H1 (cell line): ENCODE data around the gene UNK. TPM values are rescaled to one million over a fixed set of nuclear protein-coding genes. Genes with fewer than 3 reads are reported as not detected.

Source experiments
- BACH1 ChIP-seq: IDR thresholded peaks from 2 replicates; pipeline ENCODE4 v1.6.1; 2012; ENCODE audit warnings: low read length, improper control_type of control experiment
- BCL11A ChIP-seq, 2 experiments: IDR thresholded peaks; one replicate each; pipeline ENCODE4 v1.6.1; 2011; ENCODE audit warnings: low read depth in 2 of 2, low read length in 2 of 2, mild to moderate bottlenecking in 2 of 2
- CBX8 ChIP-seq: fragments of 300-800, 300-1000 bp; sonication (generic); IDR thresholded peaks from 2 replicates; pipeline ENCODE4 v1.7.1; 2016; ENCODE audit warnings: low read depth, low read length, borderline replicate concordance
- CHD2 ChIP-seq: IDR thresholded peaks from 2 replicates; pipeline ENCODE4 v1.6.1; 2012; ENCODE audit warnings: low read length, improper control_type of control experiment
- CTBP2 ChIP-seq: IDR thresholded peaks from 2 replicates; pipeline ENCODE4 v1.7.0; 2011; ENCODE audit warnings: borderline replicate concordance, mild to moderate bottlenecking, moderate library complexity, mixed read lengths, low read length; ENCODE audit not compliant: insufficient read depth, insufficient read length
- EP300 ChIP-seq, 2 experiments: IDR thresholded peaks; 1 replicate in 1 of 2; 2 replicates in 1 of 2; pipeline ENCODE4 v1.6.1; 2011 to 2012; ENCODE audit warnings: low read depth in 2 of 2, low read length in 2 of 2, mild to moderate bottlenecking in 2 of 2, borderline replicate concordance in 1 of 2, inconsistent platforms in 1 of 2, moderate library complexity in 1 of 2
- FOSL1 ChIP-seq: IDR thresholded peaks from 2 replicates; pipeline ENCODE4 v1.6.1; 2011; ENCODE audit warnings: mild to moderate bottlenecking, low read depth, low read length, moderate library complexity; ENCODE audit not compliant: insufficient read depth
- HDAC6 ChIP-seq: IDR thresholded peaks from one replicate; pipeline ENCODE4 v1.7.1; 2012; ENCODE audit warnings: low read depth, mild to moderate bottlenecking, inconsistent platforms, low read length, moderate library complexity
- JUND ChIP-seq: IDR thresholded peaks from 2 replicates; pipeline ENCODE4 v1.6.1; 2011; ENCODE audit warnings: mild to moderate bottlenecking, improper control_type of control experiment, low read length
- KDM4A ChIP-seq: IDR thresholded peaks from one replicate; pipeline ENCODE4 v1.7.1; 2012; ENCODE audit warnings: low read depth, mild to moderate bottlenecking, moderate library complexity, low read length, inconsistent platforms; ENCODE audit not compliant: severe bottlenecking
- MAFK ChIP-seq: IDR thresholded peaks from 2 replicates; pipeline ENCODE4 v1.6.1; 2012; ENCODE audit warnings: low read depth, mild to moderate bottlenecking, improper control_type of control experiment, low read length
- NRF1 ChIP-seq: IDR thresholded peaks from 2 replicates; pipeline ENCODE4 v1.6.1; 2011; ENCODE audit warnings: mild to moderate bottlenecking, low read depth, low read length, improper control_type of control experiment
- POLR2AphosphoS5 ChIP-seq: IDR thresholded peaks from 2 replicates; pipeline ENCODE4 v1.6.1; 2011; ENCODE audit warnings: low read depth, low read length
- RBBP5 ChIP-seq: IDR thresholded peaks from 2 replicates; pipeline ENCODE4 v1.7.1; 2012; ENCODE audit warnings: low read depth, mild to moderate bottlenecking, inconsistent platforms, low read length, moderate library complexity, borderline replicate concordance
- RFX5 ChIP-seq: IDR thresholded peaks from 2 replicates; pipeline ENCODE4 v1.6.1; 2011; ENCODE audit warnings: low read depth, low read length, improper control_type of control experiment, borderline replicate concordance
- SIRT6 ChIP-seq: IDR thresholded peaks from one replicate; pipeline ENCODE4 v1.7.1; 2012; ENCODE audit warnings: low read length, inconsistent platforms
- SRF ChIP-seq: IDR thresholded peaks from 2 replicates; pipeline ENCODE4 v1.6.1; 2011; ENCODE audit warnings: mild to moderate bottlenecking, low read depth, low read length, moderate library complexity
- ZNF274 ChIP-seq: IDR thresholded peaks from 2 replicates; pipeline ENCODE4 v1.7.0; 2012; ENCODE audit warnings: low read length, borderline replicate concordance; ENCODE audit errors: extremely low read depth
- polyA plus RNA-seq, 7 experiments: library from polyadenylated mRNA; depleted of rRNA in 3 of 7; stranded (reverse) in 5 of 7; unstranded in 2 of 7; fragments of >200 nt in 5 of 7; fragments of 200-250 nt in 2 of 7; gene quantifications; 1 replicate in 5 of 7; 2 replicates in 1 of 7; 4 replicates in 1 of 7; pipeline versions ENCODE4 v1.2.1 to v1.2.3, GENCODE V29; 2011 to 2013; ENCODE audit warnings: missing spikeins in 2 of 7, mixed read lengths in 2 of 7
- total RNA-seq: library from RNA; stranded (reverse); fragmentation: NEBNext Ultra II Directional; extraction: Animal tissue kit (Norgen Biotek cat#: 25700); gene quantifications from 2 replicates; pipeline ENCODE4 v1.2.1, GENCODE V29; 2021
- TF ChIP-seq, protein P1 (sequence below): IDR thresholded peaks from 2 replicates; pipeline ENCODE4 v1.6.1; 2011; ENCODE audit warnings: low read depth, mild to moderate bottlenecking, low read length; ENCODE audit not compliant: insufficient read depth
- TF ChIP-seq, protein P2 (sequence below), 3 experiments: IDR thresholded peaks; 1 replicate in 2 of 3; 2 replicates in 1 of 3; pipeline versions ENCODE4 v1.5.1 to v1.6.1; 2011; ENCODE audit warnings: low read length in 3 of 3, mild to moderate bottlenecking in 3 of 3, inconsistent platforms in 2 of 3, low read depth in 1 of 3, moderate library complexity in 1 of 3; ENCODE audit not compliant: insufficient read depth in 1 of 3; ENCODE audit errors: control extremely low read depth in 1 of 3

Gene UNK
- total and polyA plus RNA-seq, 2 of the 8 experiments (the other 6 are each of a cell fraction or from before 2014, with no cell fraction given): 24.2 to 33.3 TPM

DNA sequence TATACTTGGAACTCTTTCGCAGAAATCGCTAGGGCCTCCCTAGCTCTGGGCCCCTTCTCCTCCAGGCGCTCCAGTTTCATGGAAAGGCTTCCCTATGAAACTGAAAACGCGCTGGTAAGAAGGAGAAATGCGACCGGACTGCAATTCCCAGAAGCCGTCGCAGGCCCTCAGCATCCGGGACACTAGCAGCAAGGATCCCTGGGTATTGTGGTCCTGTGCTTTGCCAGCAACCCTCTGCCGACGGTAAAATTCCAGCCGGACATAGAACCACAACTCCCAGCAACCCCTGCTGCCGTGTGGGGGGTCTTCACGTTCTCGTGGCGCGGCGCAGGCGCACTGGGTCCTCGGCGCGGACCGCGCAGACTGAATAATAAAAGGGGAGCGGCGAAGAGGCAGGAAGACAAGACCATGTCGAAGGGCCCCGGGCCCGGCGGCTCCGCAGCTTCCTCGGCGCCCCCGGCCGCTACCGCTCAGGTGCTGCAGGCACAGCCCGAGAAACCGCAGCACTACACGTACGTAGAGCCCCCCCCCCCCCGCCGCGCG is at the start of gene UNK (continued):
- no peak for TF ChIP-seq CTBP2
- no peak for TF ChIP-seq BCL11A (IDR thresholded peaks at IDR 0.05; ENCODE audit: low read depth in 2 of 2, low read length in 2 of 2)
- TF ChIP-seq, protein P1, sequence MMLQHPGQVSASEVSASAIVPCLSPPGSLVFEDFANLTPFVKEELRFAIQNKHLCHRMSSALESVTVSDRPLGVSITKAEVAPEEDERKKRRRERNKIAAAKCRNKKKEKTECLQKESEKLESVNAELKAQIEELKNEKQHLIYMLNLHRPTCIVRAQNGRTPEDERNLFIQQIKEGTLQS: 0 out of 2 replicates have a peak, but pooled peaks have one; percentile 44
- no peak for TF ChIP-seq SIRT6
- no peak for TF ChIP-seq MAFK
- no peak for TF ChIP-seq CHD2
- TF ChIP-seq NRF1: peak; percentile 92
- TF ChIP-seq, protein P2, sequence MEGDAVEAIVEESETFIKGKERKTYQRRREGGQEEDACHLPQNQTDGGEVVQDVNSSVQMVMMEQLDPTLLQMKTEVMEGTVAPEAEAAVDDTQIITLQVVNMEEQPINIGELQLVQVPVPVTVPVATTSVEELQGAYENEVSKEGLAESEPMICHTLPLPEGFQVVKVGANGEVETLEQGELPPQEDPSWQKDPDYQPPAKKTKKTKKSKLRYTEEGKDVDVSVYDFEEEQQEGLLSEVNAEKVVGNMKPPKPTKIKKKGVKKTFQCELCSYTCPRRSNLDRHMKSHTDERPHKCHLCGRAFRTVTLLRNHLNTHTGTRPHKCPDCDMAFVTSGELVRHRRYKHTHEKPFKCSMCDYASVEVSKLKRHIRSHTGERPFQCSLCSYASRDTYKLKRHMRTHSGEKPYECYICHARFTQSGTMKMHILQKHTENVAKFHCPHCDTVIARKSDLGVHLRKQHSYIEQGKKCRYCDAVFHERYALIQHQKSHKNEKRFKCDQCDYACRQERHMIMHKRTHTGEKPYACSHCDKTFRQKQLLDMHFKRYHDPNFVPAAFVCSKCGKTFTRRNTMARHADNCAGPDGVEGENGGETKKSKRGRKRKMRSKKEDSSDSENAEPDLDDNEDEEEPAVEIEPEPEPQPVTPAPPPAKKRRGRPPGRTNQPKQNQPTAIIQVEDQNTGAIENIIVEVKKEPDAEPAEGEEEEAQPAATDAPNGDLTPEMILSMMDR (IDR thresholded peaks at IDR 0.05; ENCODE audit: control extremely low read depth in 1 of 3, insufficient read depth in 1 of 3, low read depth in 1 of 3, low read length in 3 of 3): no peak
- TF ChIP-seq KDM4A: no peak
- TF ChIP-seq POLR2AphosphoS5: peak; percentile 61
- no peak for TF ChIP-seq ZNF274
- no peak for TF ChIP-seq FOSL1
- TF ChIP-seq RFX5: no peak
- no peak for TF ChIP-seq EP300 (IDR thresholded peaks at IDR 0.05; ENCODE audit: borderline replicate concordance in 1 of 2, low read depth in 2 of 2, low read length in 2 of 2)
- peak; percentile 32; the same call in 1 of the 2 replicates for TF ChIP-seq SRF
- no peak for TF ChIP-seq JUND
- TF ChIP-seq CBX8: no peak
- TF ChIP-seq BACH1: no peak
- TF ChIP-seq HDAC6: no peak
- TF ChIP-seq RBBP5: no peak
- TF ChIP-seq, all 59 proteins: peak for 15
